WI38 (cell line): ENCODE results near the gene HOTAIR.

Experiments used
- H3K4me3 ChIP-seq: 2 replicates; pipeline ENCODE4 v1.5.1; 2011; ENCODE audit warnings: low read depth, mild to moderate bottlenecking, control low read depth, low read length
- CTCF ChIP-seq: IDR thresholded peaks from 2 replicates; pipeline ENCODE4 v1.5.1; 2012; ENCODE audit warnings: low read depth, mild to moderate bottlenecking, control low read depth, low read length

The HOTAIR gene

GRCh38 chr12:53982648-53983567, 8.2 kb upstream of the HOTAIR start:
- TF ChIP-seq CTCF, result no peak
- H3K4me3 ChIP-seq, result no peak overlapping the region

DNA sequence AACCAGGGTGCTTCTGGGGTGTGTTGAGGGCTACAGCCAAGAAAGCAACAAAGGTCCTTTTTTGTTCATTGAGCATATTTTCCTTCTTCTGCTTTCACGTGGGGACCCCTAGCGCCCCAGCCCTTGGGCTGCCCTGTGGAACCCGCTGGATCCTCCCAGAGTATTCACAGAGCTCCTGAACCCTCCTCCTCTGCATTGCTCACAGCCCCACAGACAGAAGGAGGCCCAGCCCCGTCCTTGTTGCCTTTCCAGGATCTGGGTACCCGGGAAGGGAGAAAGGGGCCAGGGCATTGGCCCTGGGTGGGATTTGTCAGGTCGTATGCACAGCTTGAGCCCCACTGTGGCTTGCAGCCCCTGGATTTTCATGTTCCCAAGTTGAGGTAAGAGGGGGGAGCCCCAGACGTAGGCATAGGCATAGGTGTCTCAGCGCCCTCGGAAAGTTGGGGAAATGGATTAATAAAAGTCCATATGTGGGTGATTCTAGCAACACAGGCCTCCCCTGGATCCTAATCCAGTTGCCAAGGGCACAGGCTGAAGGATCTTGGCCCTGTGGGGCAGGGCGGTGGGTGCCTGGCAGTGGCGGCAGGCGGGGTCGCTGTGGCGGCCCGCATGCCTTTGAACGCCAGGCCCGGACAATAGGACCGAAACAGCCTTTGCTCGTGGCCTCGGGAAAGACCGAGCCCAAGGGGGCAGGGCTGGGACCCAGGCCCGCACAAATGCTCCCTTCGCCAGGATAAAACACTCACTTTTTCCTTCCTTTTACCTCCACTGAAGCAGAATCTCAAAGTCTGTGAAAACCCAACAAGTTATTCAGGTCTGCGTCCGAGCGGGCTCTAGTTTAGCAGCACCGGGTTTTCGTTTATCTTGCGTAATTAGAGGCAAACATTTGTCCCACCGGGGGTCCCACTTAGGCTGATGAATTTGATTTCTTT, 7.1 kb upstream of the HOTAIR start:
- H3K4me3 ChIP-seq, result no peak overlapping the region

GRCh38 chr12:53980802-53981496, 6.2 kb upstream of the HOTAIR start:
- TF ChIP-seq CTCF, result no peak
- H3K4me3 ChIP-seq, result no peak overlapping the region

More for the DNA sequence above, 7.1 kb upstream of the HOTAIR start:
- TF ChIP-seq CTCF, result no peak

- no peak for TF ChIP-seq CTCF
- H3K4me3 ChIP-seq, result no peak overlapping the region
Observed at GRCh38 chr12:53980104-53980801, 5.5 kb upstream of the HOTAIR start.

DNA sequence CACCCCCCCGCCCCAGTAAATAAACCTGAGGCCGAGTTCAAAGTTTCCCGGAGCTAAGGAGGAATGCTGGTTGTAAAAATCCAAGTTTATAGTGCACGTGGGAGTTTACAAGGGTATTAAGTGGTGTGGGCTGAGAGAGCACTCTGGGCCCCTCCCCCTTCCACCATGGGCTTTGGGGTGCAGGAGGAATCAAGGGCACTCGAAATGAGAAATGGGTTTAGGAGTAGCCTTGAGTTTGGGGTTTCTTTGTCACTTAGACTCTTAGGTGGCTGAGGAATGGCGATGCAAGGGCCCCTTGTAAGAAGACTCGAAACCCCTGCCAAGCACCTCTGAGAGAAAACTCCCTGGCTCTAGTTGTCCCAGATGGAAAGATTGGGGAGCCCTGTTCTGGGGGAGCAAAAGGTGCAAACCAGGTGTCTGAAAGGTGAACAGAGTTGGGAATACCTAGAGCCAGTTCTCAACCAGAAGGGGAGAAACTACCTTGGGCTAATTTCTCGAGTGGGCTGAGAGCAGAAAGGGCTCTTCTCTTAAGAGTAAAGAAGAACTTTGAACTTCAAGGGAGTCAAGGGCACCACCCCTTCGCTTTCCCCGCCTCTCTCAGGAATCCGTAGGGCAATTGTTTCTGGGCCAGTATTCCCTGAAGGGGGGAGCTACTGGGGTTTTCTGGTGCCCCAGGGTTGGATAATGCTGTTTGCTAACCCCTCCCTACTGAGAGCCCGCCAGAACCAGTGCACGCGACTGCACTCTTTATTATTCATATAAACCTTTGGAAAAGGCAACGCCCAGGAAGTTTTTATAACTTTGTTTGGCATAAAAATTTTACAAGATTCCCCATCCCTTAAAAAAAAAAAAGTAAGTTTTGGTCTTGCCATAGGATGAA, 4.0 kb upstream of the HOTAIR start:
- TF ChIP-seq CTCF, result no peak
- H3K4me3 ChIP-seq, result no peak overlapping the region
